Smooth muscle cell (in vitro differentiated cells): ENCODE measurements around the gene CCDC15. TPM values are rescaled to one million over a fixed set of nuclear protein-coding genes. Genes with fewer than 3 reads are reported as not detected.

Experiments used
- DNase-seq: peaks from one replicate; lab custom pipeline; 2025; ENCODE audit not compliant: unreplicated experiment; lab: John Stamatoyannopoulos, UW
- H2AFZ ChIP-seq: fragments of 200-600 bp; sonication (generic); 2 replicates; pipeline ENCODE4 v1.6.0; 2016; ENCODE audit warnings: antibody characterized with exemption, low read depth, mild to moderate bottlenecking
- H3F3A ChIP-seq: fragments of 200-600 bp; sonication (generic); 2 replicates; pipeline ENCODE4 v1.6.0; 2017; ENCODE audit warnings: antibody characterized with exemption, low read depth
- H3K27ac ChIP-seq: fragments of 200-600 bp; sonication (generic); 2 replicates; pipeline ENCODE4 v1.5.1; 2016; ENCODE audit warnings: low read depth, mild to moderate bottlenecking
- H3K27me3 ChIP-seq: fragments of 200-600 bp; sonication (generic); 2 replicates; pipeline ENCODE4 v1.6.1; 2016; ENCODE audit warnings: low read depth, mild to moderate bottlenecking
- H3K36me3 ChIP-seq: fragments of 200-600 bp; sonication (generic); 2 replicates; pipeline ENCODE4 v1.5.1; 2016; ENCODE audit warnings: low read depth
- H3K4me1 ChIP-seq: fragments of 200-600 bp; sonication (generic); 2 replicates; pipeline ENCODE4 v1.5.1; 2016; ENCODE audit warnings: low read depth
- H3K4me2 ChIP-seq: fragments of 200-600 bp; sonication (generic); 2 replicates; pipeline ENCODE4 v1.6.0; 2016; ENCODE audit warnings: mild to moderate bottlenecking
- H3K4me3 ChIP-seq: fragments of 200-600 bp; sonication (generic); 2 replicates; pipeline ENCODE4 v1.5.1; 2016; ENCODE audit warnings: mild to moderate bottlenecking
- H3K79me2 ChIP-seq: fragments of 200-600 bp; sonication (generic); 2 replicates; pipeline ENCODE4 v1.6.0; 2016; ENCODE audit warnings: low read depth, mild to moderate bottlenecking
- H3K9ac ChIP-seq: fragments of 200-600 bp; sonication (generic); 2 replicates; pipeline ENCODE4 v1.6.0; 2016; ENCODE audit warnings: low read depth
- H3K9me3 ChIP-seq: fragments of 200-600 bp; sonication (generic); replicated peaks from 2 replicates; pipeline ENCODE4 v1.5.1; 2016; ENCODE audit warnings: low read depth
- H4K20me1 ChIP-seq: fragments of 200-600 bp; sonication (generic); 2 replicates; pipeline ENCODE4 v1.6.0; 2016; ENCODE audit warnings: low read depth
- CTCF ChIP-seq: fragments of 200-600 bp; sonication (generic); IDR thresholded peaks from 2 replicates; pipeline ENCODE4 v1.5.1; 2017; ENCODE audit warnings: borderline replicate concordance, mild to moderate bottlenecking, antibody characterized with exemption; ENCODE audit not compliant: insufficient read depth, poor library complexity, severe bottlenecking
- WGBS: methylation state at CpG from one replicate; pipeline ENCODE4 v1.1.7; 2016; ENCODE audit warnings: low lambda C conversion rate; 5-methylcytosine and 5-hydroxymethylcytosine counted together
- polyA plus RNA-seq: library from polyadenylated mRNA; unstranded; fragments of >200 nt; fragmentation: Nextera tagmentation; extraction: Ambion mirVana; gene quantifications from 2 replicates; pipeline ENCODE4 v1.2.1, GENCODE V29; 2016
- total RNA-seq: library from RNA; depleted of rRNA; stranded (reverse); fragments of >200 nt; gene quantifications from 2 replicates; pipeline ENCODE4 v1.2.3, GENCODE V29; 2014

Gene CCDC15
- total and polyA plus RNA-seq, 2 experiments from 2014 or later, result 1.9 to 4.0 TPM

GRCh38 chr11:125005491-125005890 lies 51.5 kb downstream of the CCDC15 start:
- Histone ChIP-seq H3F3A (no peaks in the 10 kb centered on the region), H3K9me3 (no peaks in the 10 kb centered on the region), H3K27me3 (no peaks in the 10 kb centered on the region), H2AFZ (no peak overlapping the region), H3K4me1 (no peaks in the 10 kb centered on the region), H3K4me2 (no peak overlapping the region), H3K4me3 (no peak overlapping the region), H3K27ac (no peak overlapping the region), H3K36me3 (peaks cover 4% of the 10 kb centered on the region), H4K20me1 (no peaks in the 10 kb centered on the region), H3K9ac (no peak overlapping the region), H3K79me2 (no peaks in the 10 kb centered on the region)
- TF ChIP-seq CTCF, result no peak
- no peak for DNase-seq
- 93% methylated on average over 2 of the region's 2 CpGs for WGBS

- TF ChIP-seq CTCF, result no peak
- DNase-seq, result no peak
- H3F3A ChIP-seq, result no peaks in the 10 kb centered on the region
Measured at GRCh38 chr11:125016413-125016812, 62.4 kb downstream of the CCDC15 start.

GRCh38 chr11:125020342-125020741 lies 66.3 kb downstream of the CCDC15 start:
- Histone ChIP-seq H2AFZ (no peak overlapping the region), H3K4me1 (no peaks in the 10 kb centered on the region), H3F3A (no peaks in the 10 kb centered on the region), H3K4me3 (no peak overlapping the region), H3K9me3 (no peaks in the 10 kb centered on the region), H3K79me2 (no peaks in the 10 kb centered on the region), H3K27me3 (no peaks in the 10 kb centered on the region), H3K9ac (no peak overlapping the region), H3K4me2 (no peak overlapping the region), H3K36me3 (no peaks in the 10 kb centered on the region), H3K27ac (no peak overlapping the region), H4K20me1 (no peaks in the 10 kb centered on the region)
- no peak for DNase-seq
- WGBS, result 94% methylated on average over 2 of the region's 2 CpGs
- TF ChIP-seq CTCF, result no peak

More at GRCh38 chr11:125016413-125016812, 62.4 kb downstream of the CCDC15 start:
- H3K4me1 ChIP-seq, result no peaks in the 10 kb centered on the region
- no peaks in the 10 kb centered on the region for H4K20me1 ChIP-seq
- no peaks in the 10 kb centered on the region for H3K27me3 ChIP-seq
- H3K4me2 ChIP-seq, result no peak overlapping the region
- H3K9me3 ChIP-seq, result no peaks in the 10 kb centered on the region
- no peaks in the 10 kb centered on the region for H3K36me3 ChIP-seq
- H2AFZ ChIP-seq, result no peak overlapping the region
- no peak overlapping the region for H3K9ac ChIP-seq
- no peak overlapping the region for H3K27ac ChIP-seq
- no peak overlapping the region for H3K4me3 ChIP-seq
- no peaks in the 10 kb centered on the region for H3K79me2 ChIP-seq

GRCh38 chr11:125022551-125022950 lies 68.5 kb downstream of the CCDC15 start:
- H4K20me1 ChIP-seq, result no peaks in the 10 kb centered on the region
- no peak overlapping the region for H3K4me3 ChIP-seq
- no peak for TF ChIP-seq CTCF
- H2AFZ ChIP-seq, result no peak overlapping the region
- no peaks in the 10 kb centered on the region for H3K27me3 ChIP-seq
- H3K9me3 ChIP-seq, result no peaks in the 10 kb centered on the region
- no peak overlapping the region for H3K9ac ChIP-seq
- no peaks in the 10 kb centered on the region for H3K79me2 ChIP-seq
- H3K36me3 ChIP-seq, result no peaks in the 10 kb centered on the region
- DNase-seq, result no peak
- H3K4me1 ChIP-seq, result no peaks in the 10 kb centered on the region
- H3F3A ChIP-seq, result no peaks in the 10 kb centered on the region
- H3K27ac ChIP-seq, result no peak overlapping the region
- no peak overlapping the region for H3K4me2 ChIP-seq
